Activated CD4-positive, alpha-beta T cell treated with anti-CD3 and anti-CD28 coated beads, Interleukin-2, amount 50 U/mL, for 24 hours (primary cell): ENCODE measurements around the gene SMCO3.
"Not testable (repeated sequence)": the region's sequence is repeated elsewhere in the genome, so short reads cannot be mapped to it uniquely, and the experiment has no call there.

Experiments
- DNase-seq, 2 donors: peaks; one replicate each; pipeline ENCODE4 v3.0.0-alpha.2; 2020; ENCODE audit warnings: low read depth in 1 of 2, low spot score in 1 of 2

SMCO3 gene

GRCh38 chr12:14775636-14775980 lies 38.4 kb downstream of the SMCO3 start:
- no peak for DNase-seq

- DNase-seq, result no peak
These were observed 38.9 kb downstream of the SMCO3 start for GRCh38 chr12:14774906-14775635.

- peak; percentile 68 to 86 for DNase-seq
These were observed 39.7 kb downstream of the SMCO3 start for GRCh38 chr12:14774074-14774905.

- DNase-seq, result no peak
These were observed 40.3 kb downstream of the SMCO3 start for GRCh38 chr12:14773685-14774073.

GRCh38 chr12:14772946-14773345 lies 41.0 kb downstream of the SMCO3 start:
- DNase-seq, result no peak

- peak in 1 of 2 donors; percentile 18 for DNase-seq
These were observed 42.3 kb downstream of the SMCO3 start for GRCh38 chr12:14771651-14772137.

- DNase-seq, result peak; percentile 89 to 93
These were observed 43.2 kb downstream of the SMCO3 start for GRCh38 chr12:14770496-14771461.

- peak; percentile 83 to 84 for DNase-seq
These were observed 44.0 kb downstream of the SMCO3 start for GRCh38 chr12:14769969-14770495.

GRCh38 chr12:14769466-14769968 lies 44.5 kb downstream of the SMCO3 start:
- no peak for DNase-seq

- peak; percentile 11 to 17 for DNase-seq
These were observed 45.1 kb downstream of the SMCO3 start for GRCh38 chr12:14768823-14769405.

GRCh38 chr12:14767617-14768016 lies 46.4 kb downstream of the SMCO3 start:
- no peak for DNase-seq

- DNase-seq, result no peak
These were observed 47.2 kb downstream of the SMCO3 start for GRCh38 chr12:14766649-14767215.

- not testable (repeated sequence) for DNase-seq
These were observed 48.0 kb downstream of the SMCO3 start for GRCh38 chr12:14766020-14766419.

- DNase-seq, result no peak
These were observed 48.6 kb downstream of the SMCO3 start for GRCh38 chr12:14765398-14765797.

GRCh38 chr12:14759711-14760280 lies 54.2 kb downstream of the SMCO3 start:
- not testable (repeated sequence) for DNase-seq

GRCh38 chr12:14756334-14757143 lies 57.4 kb downstream of the SMCO3 start:
- DNase-seq, result no peak
